Measurements from ENCODE around the gene MGMT. TPM values are rescaled to one million over a fixed set of nuclear protein-coding genes. Genes with fewer than 3 reads are reported as not detected.

MGMT gene
- total and polyA plus RNA-seq, 2 donors (not counting 3 experiments of a cell fraction or from before 2014, with no cell fraction given) = 15.0 to 15.2 TPM

DNA sequence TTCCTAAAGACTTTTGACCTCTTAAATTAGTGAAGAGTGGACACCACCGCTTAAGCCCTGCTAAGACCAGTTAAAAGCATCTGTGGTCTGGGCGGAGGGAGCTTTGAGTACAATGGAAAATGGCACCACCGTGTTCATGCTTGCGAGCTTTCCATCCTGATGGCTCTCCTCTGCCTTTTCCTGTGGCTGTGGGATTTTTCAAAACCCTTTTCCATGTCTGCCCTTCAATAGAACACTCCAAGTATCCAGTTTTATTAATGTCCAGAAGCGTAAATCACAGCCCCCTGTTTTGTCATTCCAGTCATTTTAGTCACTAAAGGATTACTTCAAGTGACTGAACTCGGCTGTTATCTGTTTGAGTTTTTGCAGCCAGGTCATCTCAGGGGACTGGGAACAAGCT is 181.8 kb downstream of the MGMT start:
- no peak for DNase-seq (ENCODE audit: low read depth, low spot score)

More for the DNA sequence above, 181.8 kb downstream of the MGMT start:
- H3K36me3 ChIP-seq (ENCODE audit: control insufficient read depth in 2 of 2, extremely low read depth in 1 of 2, insufficient read depth in 2 of 2, low read length in 2 of 2) = no peaks in the 10 kb centered on the region
- H3K4me3 ChIP-seq (replicated peaks in 1 of 3; ENCODE audit: insufficient read depth in 1 of 3, low read depth in 1 of 3, low read length in 3 of 3) = no peak overlapping the region
- H3K79me2 ChIP-seq (ENCODE audit: control insufficient read depth, insufficient read depth, low read length) = no peaks in the 10 kb centered on the region
- CTCF ChIA-PET = no interaction called here
- intact Hi-C loops (cut with micrococcal nuclease) (no loop called here), dilution Hi-C loops (cut with MboI; ENCODE audit: extremely low pct_ligation_motif_present, low sequenced_read_pairs) (no loop called here)
- no peaks in the 10 kb centered on the region for H4K20me1 ChIP-seq (replicated peaks; ENCODE audit: control insufficient read depth, extremely low read depth, insufficient read depth, low read length)
- POLR2A ChIA-PET = no interaction called here
- no peak overlapping the region for H3K27ac ChIP-seq (ENCODE audit: insufficient read depth, low read depth, low read length)
- H3K9ac ChIP-seq (replicated peaks; ENCODE audit: extremely low read depth, insufficient read depth, low read length) = no peak overlapping the region
- FAIRE-seq = no peak
- no peak for TF ChIP-seq FOS (IDR thresholded peaks at IDR 0.05; ENCODE audit: borderline replicate concordance, insufficient read depth, low read length)
- TF ChIP-seq POLR2AphosphoS5 (IDR thresholded peaks at IDR 0.05; ENCODE audit: insufficient read depth, low read depth, low read length) = no peak
- no peak for TF ChIP-seq MYC (IDR thresholded peaks at IDR 0.05; ENCODE audit: low read depth, low read length)
- TF ChIP-seq CTCF (IDR thresholded peaks at IDR 0.05; ENCODE audit: extremely low read depth in 1 of 2, insufficient read depth in 1 of 2, low read depth in 1 of 2, low read length in 2 of 2) = no peak
- TF ChIP-seq GATA2 (IDR thresholded peaks at IDR 0.05; ENCODE audit: insufficient read depth, insufficient read length, low read depth, low read length) = no peak
- TF ChIP-seq POLR2A (IDR thresholded peaks at IDR 0.05; ENCODE audit: low read depth, low read length) = no peak
- TF ChIP-seq EZH2 (IDR thresholded peaks at IDR 0.05; ENCODE audit: borderline replicate concordance, low read depth, low read length, severe bottlenecking) = no peak
- no peak for TF ChIP-seq JUN (IDR thresholded peaks at IDR 0.05; ENCODE audit: borderline replicate concordance, insufficient read depth, insufficient read length, low read depth)
- TF ChIP-seq, protein P1, sequence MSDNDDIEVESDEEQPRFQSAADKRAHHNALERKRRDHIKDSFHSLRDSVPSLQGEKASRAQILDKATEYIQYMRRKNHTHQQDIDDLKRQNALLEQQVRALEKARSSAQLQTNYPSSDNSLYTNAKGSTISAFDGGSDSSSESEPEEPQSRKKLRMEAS (IDR thresholded peaks at IDR 0.05; ENCODE audit: insufficient read depth, insufficient read length) = no peak
- BruUV-seq (replicated peaks) = no TSS peak
- H3K27me3 ChIP-seq (ENCODE audit: control insufficient read depth in 2 of 2, insufficient read depth in 2 of 2, low read length in 2 of 2) = no peaks in the 10 kb centered on the region
- H3K9me3 ChIP-seq (replicated peaks; ENCODE audit: control insufficient read depth, insufficient read depth, low read length) = no peaks in the 10 kb centered on the region
- no peaks in the 10 kb centered on the region for H3K4me1 ChIP-seq (ENCODE audit: control insufficient read depth, extremely low read depth, insufficient read depth, low read length)
- no peak overlapping the region for H3K4me2 ChIP-seq (ENCODE audit: insufficient read depth, low read length)
- H3K9me1 ChIP-seq (replicated peaks; ENCODE audit: control insufficient read depth, extremely low read depth, insufficient read depth, low read length) = no peaks in the 10 kb centered on the region
- no peak overlapping the region for H2AFZ ChIP-seq (ENCODE audit: low read depth, low read length)
